K562 (cell line): ENCODE data around the gene MBD2. TPM values are rescaled to one million over a fixed set of nuclear protein-coding genes. Genes with fewer than 3 reads are reported as not detected.

ENCODE experiments used
- CREB3 ChIP-seq: fragments of 450-650 bp; conservative IDR thresholded peaks from 2 replicates; pipeline ENCODE4 v1.6.1; 2016; ENCODE audit warnings: missing genetic modification characterization, low read depth, mild to moderate bottlenecking, missing compliant biosample characterization, moderate library complexity
- DEAF1 ChIP-seq: fragments of 450-650 bp; formaldehyde crosslinking; IDR thresholded peaks from 2 replicates; pipeline ENCODE4 v1.4.0; 2020; ENCODE audit warnings: mild to moderate bottlenecking, moderate library complexity
- NFE2 ChIP-seq: IDR thresholded peaks from 2 replicates; pipeline ENCODE4 v1.6.1; 2014; ENCODE audit warnings: antibody characterized with exemption, low read depth
- REST ChIP-seq, 2 experiments: fragments of 450-650 bp; formaldehyde crosslinking in 1 of 2; IDR thresholded peaks; 2 replicates each; pipeline versions ENCODE4 v1.4.0 to v1.6.1; 2014 to 2020; ENCODE audit warnings: mild to moderate bottlenecking in 2 of 2, borderline replicate concordance in 1 of 2, low read depth in 1 of 2
- SMARCC2 ChIP-seq: fragments of 450-650 bp; IDR thresholded peaks from 2 replicates; pipeline ENCODE4 v1.6.1; 2017; ENCODE audit warnings: antibody characterized with exemption, moderate library complexity, mild to moderate bottlenecking, low read depth
- SMC3 ChIP-seq: conservative IDR thresholded peaks from 2 replicates; pipeline ENCODE4 v1.6.1; 2011; ENCODE audit warnings: low read depth, low read length, improper control_type of control experiment; ENCODE audit not compliant: insufficient read depth
- TFE3 ChIP-seq: fragments of 450-650 bp; formaldehyde crosslinking; IDR thresholded peaks from 2 replicates; pipeline ENCODE4 v1.4.0; 2020; ENCODE audit warnings: mild to moderate bottlenecking, mixed read lengths
- polyA plus RNA-seq, 8 experiments: library from polyadenylated mRNA; depleted of rRNA in 4 of 8; stranded (reverse) in 5 of 8; unstranded in 3 of 8; fragments of >200 nt; fragmentation: Nextera tagmentation in 2 of 8; fragmentation: Illumina TruSeq in 1 of 8; extraction: Ambion mirVana in 2 of 8; extraction: Trizol in 1 of 8; gene quantifications; 2 replicates each; pipeline versions ENCODE4 v1.2.1 to v1.2.3, GENCODE V29; 2011 to 2014; ENCODE audit warnings: inconsistent platforms in 1 of 8, missing spikeins in 1 of 8
- total RNA-seq, 7 experiments: library from RNA; depleted of rRNA in 6 of 7; stranded (reverse); fragments of >200 nt in 6 of 7; fragmentation: Illumina TruSeq in 2 of 7; extraction: Trizol in 2 of 7; gene quantifications; 2 replicates each; pipeline versions ENCODE4 v1.2.1 to v1.2.3, GENCODE V29; 2011 to 2021; ENCODE audit warnings: low replicate concordance in 1 of 7

The MBD2 gene
- total and polyA plus RNA-seq, 9 of the 15 experiments (the other 6 are each of a cell fraction or from before 2014, with no cell fraction given), result 4.4 to 40.2 (median 13.9) TPM

- TF ChIP-seq CREB3, result no peak
- TF ChIP-seq REST (IDR thresholded peaks at IDR 0.05; ENCODE audit: borderline replicate concordance), result peak; percentile 43; the same call in 1 of the 2 replicates
- no peak for TF ChIP-seq REST (CRISPR knock-in tag; IDR thresholded peaks at IDR 0.05; ENCODE audit: low read depth)
- no peak for TF ChIP-seq NFE2
- TF ChIP-seq SMARCC2, result no peak
- peak; percentile 34 for TF ChIP-seq SMC3
- peak; percentile 79 for TF ChIP-seq TFE3
- TF ChIP-seq DEAF1 (CRISPR knock-in tag), result peak; percentile 42; the same call in 1 of the 2 replicates
Observed at GRCh38 chr18:54119524-54120019, 104.9 kb downstream of the MBD2 start (continued).
